Fibroblast of lung (primary cell): Measurements from ENCODE around the gene GRK7.

Experiments
- CTCF ChIP-seq, 2 donors: IDR thresholded peaks in 1 of 2; conservative IDR thresholded peaks in 1 of 2; 1 replicate in 1 of 2; 2 replicates in 1 of 2; pipeline ENCODE4 v1.5.1; 2011 to 2012; ENCODE audit warnings: low read length in 2 of 2, control low read depth in 1 of 2, inconsistent platforms in 1 of 2, low read depth in 1 of 2, mild to moderate bottlenecking in 1 of 2
- EZH2 ChIP-seq: IDR thresholded peaks from 2 replicates; pipeline ENCODE4 v1.5.1; 2012; ENCODE audit warnings: low read length, control low read depth, mild to moderate bottlenecking; ENCODE audit errors: missing control alignments

GRCh38 chr3:141764465-141764864 is 1.3 kb downstream of the GRK7 start:
- TF ChIP-seq CTCF (conservative IDR thresholded peaks at IDR 0.05 in 1 of 2, IDR thresholded peaks at IDR 0.05 in 1 of 2; ENCODE audit: low read depth in 1 of 2, low read length in 2 of 2) = no peak
- TF ChIP-seq EZH2 = no peak
